K562 (cell line): ENCODE results near the gene PDE8B.

Experiments used
- POLR2AphosphoS5 ChIP-seq: IDR thresholded peaks from 2 replicates; pipeline ENCODE4 v1.6.1; 2011; ENCODE audit warnings: mild to moderate bottlenecking, low read depth, low read length, moderate library complexity; ENCODE audit not compliant: control insufficient read depth, insufficient read depth
- SMARCE1 ChIP-seq: fragments of 450-650 bp; IDR thresholded peaks from 2 replicates; pipeline ENCODE4 v1.7.1; 2016; ENCODE audit warnings: mild to moderate bottlenecking
- SP1 ChIP-seq: sonication (generic); formaldehyde crosslinking; IDR thresholded peaks from 2 replicates; pipeline ENCODE4 v1.8.1; 2022; ENCODE audit warnings: mild to moderate bottlenecking, missing genetic modification reagents
- YY1 ChIP-seq, 3 experiments: IDR thresholded peaks; 2 replicates each; pipeline ENCODE4 v1.6.1; 2011; ENCODE audit warnings: low read length in 2 of 3, mild to moderate bottlenecking in 2 of 3, moderate library complexity in 2 of 3, borderline replicate concordance in 1 of 3, control low read depth in 1 of 3, low read depth in 1 of 3; ENCODE audit not compliant: insufficient read depth in 3 of 3, insufficient replicate concordance in 2 of 3, control insufficient read depth in 1 of 3, insufficient read length in 1 of 3; ENCODE audit errors: extremely low read depth in 1 of 3
- ZNF121 ChIP-seq: sonication (generic); formaldehyde crosslinking; conservative IDR thresholded peaks from 2 replicates; pipeline ENCODE4 v1.8.0; 2022; ENCODE audit warnings: missing genetic modification reagents
- ZNF217 ChIP-seq: sonication (generic); formaldehyde crosslinking; IDR thresholded peaks from 2 replicates; pipeline ENCODE4 v1.8.0; 2022; ENCODE audit warnings: mild to moderate bottlenecking, missing genetic modification reagents

DNA sequence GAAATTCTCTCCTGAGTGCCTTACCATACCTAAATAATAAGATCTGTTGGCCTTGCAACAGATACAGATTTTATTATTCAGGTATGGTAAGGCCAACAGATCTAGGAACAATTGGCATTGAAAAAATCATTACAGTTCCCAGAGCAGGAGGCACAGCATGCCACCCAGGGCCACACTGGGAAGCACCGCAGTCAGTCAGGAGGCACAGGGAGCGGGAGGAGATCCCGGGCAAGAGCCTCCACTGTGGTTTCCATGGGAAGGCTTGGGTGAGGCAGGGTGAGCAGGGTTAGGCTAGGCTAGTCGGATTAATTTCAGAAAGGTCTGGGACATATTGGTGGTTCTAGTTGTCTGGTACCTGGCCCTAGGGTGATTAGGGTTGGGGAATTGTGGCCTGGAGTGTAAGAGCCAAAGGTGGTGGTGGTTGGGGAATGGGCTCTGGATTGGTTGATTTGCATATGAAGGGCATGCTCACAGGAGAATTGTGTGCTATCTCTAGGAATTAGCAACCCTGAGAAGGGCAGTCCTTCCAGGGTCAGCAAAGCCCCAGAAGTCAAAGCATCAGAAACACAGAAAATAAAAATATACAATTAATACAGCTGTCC, 111.4 kb downstream of the PDE8B start:
- no peak for TF ChIP-seq ZNF121
- no peak for TF ChIP-seq SMARCE1
- no peak for TF ChIP-seq POLR2AphosphoS5
- no peak for TF ChIP-seq SP1 (CRISPR knock-in tag)
- TF ChIP-seq YY1 (IDR thresholded peaks at IDR 0.05; ENCODE audit: borderline replicate concordance in 1 of 3, control insufficient read depth in 1 of 3, extremely low read depth in 1 of 3, insufficient read depth in 3 of 3, insufficient read length in 1 of 3, insufficient replicate concordance in 2 of 3, low read depth in 1 of 3, low read length in 2 of 3): no peak
- TF ChIP-seq ZNF217: no peak
